ENCODE data around the gene KCNE1.
"Not testable (repeated sequence)": the region's sequence is repeated elsewhere in the genome, so short reads cannot be mapped to it uniquely, and the experiment has no call there.

The KCNE1 gene

DNA sequence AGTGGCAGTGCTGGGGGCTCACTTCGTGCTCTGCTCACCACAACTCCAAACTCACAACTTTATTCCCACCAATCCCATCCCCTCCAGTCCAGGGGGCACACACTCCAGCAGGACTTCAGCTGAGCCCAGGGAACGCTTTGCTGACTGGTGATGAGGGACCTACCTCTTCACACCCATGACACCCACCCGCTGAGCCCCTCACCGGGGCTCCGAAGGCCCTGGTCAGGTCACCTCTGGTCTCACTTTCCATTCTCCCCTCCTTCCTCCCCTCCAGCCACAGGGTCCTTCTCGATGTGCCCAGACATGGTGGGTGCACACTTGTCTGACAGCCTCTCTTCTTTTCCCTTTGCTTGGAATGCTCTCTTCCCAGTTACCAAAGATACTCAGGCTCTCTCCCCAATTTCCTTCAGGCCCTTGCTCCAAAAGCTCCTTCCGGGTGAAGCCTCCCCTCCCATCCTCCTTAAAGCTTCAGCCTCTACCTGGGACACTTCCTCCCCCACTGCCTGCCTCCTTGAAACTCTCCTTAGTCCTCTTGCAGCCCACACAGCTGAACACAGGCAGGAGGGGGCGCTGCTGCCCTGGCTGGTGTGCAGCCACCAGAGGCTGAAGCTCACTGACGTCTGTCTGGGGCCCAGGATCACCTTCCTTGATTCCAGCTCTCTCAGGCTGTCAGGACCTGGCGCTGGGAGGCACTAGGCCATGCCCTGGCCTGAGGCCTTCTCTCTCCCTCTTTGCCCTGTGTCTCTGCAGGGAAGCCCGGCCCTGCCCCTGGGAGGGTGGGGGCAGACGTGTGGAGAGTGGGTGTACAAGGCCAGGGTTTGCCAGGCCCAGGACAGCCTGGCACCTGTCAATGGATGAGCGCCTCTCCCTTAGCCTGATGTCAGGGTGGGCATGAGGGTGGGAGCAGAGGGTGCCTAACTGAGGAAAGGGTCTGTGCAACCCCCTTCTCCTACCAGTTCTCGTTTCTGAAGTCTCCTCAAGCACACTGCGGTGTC, 1.6 kb downstream of the KCNE1 start:
- peak; percentile 10 to 64 for DNase-seq

DNA sequence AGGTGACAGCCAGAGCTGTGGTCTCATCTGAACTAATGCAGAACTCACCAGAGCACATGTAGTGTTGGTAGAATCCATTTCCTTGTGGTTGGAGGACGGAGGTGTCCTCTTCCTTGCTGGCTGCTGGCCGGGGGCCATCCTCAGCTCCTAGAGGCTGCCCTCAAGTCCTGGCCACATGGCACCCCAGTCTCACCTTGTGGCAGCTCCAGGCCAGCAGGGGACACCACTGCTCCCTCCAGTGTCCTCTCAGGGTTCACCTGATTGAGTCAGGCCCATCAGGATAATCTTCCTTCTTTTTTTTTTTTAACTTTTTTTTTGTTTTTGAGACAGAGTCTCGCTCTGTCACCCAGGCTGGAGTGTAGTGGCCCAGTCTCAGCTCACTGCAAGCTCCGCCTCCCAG, 2.9 kb downstream of the KCNE1 start:
- DNase-seq = no peak

DNA sequence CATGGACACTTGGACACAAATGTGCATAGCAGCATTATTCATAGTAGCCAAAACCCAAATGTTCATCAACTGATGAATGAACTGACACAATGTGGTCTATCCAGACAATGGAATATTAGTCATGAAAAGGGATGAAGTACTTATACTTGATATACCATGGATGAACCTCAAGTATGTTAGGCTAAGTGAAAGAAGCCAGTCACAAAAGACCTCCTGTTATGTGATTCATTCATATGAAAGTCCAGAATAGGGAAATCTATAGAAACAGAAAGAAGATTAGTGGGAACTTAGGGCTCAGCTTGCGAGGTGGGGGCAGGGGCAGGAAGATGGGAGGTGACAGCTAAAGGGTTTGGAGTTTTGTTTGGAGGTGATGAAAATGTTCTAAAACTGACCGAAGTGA, 7.4 kb downstream of the KCNE1 start:
- no peak for DNase-seq

DNA sequence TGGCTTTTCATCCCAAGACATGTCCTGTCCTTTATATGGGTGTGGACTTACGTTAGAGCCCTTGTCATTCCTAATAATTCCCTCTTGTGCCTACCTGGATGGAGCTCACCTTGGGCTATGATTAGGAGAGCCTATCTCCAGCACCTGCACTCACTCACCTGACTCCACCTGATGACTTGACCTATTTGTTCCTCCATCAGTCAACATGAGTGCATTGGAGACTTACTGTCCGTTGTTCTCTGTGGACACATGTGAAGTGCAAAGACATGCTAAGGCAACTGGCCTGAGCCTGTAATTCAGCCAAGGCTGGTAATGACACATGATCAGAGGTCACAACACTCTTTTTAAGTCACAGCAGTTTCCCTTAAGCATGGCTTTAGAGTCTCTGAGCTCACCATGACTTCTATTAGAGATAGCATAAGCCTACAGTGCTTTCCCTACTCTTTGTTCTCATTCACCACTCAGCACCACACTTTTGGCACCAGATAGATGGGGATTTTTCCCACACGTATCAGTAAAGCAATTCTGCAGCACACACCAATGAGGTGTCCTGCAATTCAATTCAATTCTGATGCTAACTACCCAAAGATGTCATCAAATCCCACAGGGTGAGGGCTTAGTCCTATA, 9.4 kb downstream of the KCNE1 start:
- DNase-seq = no peak

DNA sequence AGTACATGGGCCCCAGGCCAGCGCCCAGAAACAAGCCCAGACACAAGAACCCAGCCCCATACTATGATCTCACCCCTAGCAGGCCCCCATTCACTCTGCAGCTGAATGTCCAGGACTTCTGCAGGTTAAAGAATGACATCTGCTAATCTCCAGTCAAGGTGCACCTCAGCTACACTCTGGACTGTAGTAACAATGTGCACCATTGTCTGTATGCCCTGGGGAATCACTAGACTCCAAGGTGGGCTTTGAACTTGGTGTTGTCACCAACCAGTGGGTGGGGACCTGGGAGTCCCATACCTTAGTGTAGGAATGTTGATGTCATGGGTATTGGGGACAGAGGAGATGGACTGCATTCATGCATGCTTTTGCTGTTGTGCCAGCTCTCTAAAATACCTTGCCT, 10.3 kb downstream of the KCNE1 start:
- DNase-seq = no peak

DNA sequence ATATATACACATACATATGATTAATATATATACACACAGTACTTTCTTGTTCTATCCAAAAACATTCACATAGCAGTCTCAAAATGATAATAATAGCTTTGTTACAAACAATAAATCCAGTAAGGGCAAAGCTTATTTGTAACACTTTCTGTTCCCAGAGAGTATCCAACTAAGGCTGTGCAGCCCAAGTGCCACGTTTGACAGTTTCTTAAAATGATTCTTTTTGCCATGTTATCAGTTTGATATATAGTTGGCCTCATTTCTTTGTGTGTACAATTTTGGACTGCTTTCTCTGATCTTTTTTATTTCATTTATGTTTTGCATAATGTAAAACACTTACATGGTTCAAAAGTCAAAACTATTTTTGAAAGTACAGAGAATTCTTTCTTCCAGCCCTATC, 11.8 kb downstream of the KCNE1 start:
- DNase-seq = no peak

DNA sequence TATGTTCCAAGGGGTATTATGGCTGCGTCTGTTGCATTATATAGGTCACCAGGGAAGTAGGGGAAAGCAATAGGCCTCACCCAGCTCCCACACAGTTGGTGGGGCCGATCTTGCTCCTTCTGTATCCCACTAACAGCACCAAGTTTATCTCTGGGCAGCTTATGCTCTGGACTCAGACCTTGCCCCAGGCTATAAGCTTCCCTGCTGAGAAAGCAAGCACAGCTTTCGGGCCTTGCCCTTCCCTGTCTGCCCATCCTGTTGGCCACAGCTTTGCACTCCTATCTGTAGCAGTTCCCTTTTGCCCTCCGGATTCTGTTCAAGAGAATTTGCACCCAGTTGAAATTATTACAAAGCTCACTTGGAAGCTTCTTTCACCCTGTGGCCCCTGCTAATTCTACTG, 12.9 kb downstream of the KCNE1 start:
- DNase-seq = no peak

DNA sequence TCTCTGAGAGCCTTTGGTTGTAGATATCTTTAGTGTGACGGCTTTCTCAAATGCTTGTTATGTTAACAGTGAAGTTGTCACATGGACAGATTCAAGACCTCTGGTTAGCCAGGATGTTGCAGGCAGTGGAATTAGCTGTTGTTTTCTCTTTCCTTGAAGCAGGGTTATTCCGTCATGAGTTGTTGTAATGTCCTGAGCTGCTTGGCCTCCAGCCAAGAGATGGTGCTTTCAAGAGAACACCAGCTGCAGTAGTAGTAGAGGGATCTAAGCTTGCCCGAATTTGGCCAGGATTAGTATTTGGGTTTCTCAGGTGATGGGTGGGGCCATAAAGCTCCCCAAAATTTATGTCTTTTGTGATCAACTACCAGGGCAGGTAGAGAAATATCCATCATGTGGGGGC, 13.4 kb downstream of the KCNE1 start:
- DNase-seq = no peak

DNA sequence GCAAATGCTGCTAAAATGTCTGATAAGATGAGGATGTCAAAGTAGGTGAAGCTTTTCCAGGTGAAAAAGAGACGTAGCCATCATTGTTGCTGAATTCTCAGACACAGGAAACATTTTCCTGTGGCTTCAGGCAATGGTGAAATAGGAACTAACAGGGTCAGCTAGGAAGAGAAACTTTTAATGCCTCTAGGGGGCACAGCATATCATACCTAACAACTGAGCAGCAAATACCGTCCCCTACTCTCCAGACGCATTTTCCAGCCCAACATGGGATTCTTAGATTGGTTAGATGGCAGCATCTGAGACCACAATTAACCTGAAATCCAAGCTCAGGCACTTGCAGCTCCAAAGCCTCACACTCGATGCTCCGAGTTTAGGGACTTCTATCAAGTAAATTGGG, 28.2 kb downstream of the KCNE1 start:
- not testable (repeated sequence) for DNase-seq

DNA sequence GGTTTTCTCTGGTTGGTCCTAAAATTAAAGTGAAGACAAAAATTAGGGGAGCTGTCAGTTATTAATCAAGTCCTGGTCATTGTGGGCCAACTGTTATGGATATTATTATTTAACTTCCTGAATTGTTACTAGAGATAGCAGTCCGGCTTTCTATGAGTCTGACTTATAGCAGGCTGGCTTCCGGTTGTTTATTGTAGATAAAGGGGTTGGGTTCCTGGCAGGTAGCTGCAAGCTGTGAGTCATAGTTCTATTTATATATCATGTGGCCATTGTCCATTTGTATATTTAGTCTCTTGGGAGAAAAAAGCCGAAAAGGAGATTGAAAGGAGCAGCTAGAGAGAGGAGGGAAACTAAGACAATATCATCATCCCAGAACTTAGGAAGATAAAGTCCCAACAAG, 28.6 kb downstream of the KCNE1 start:
- not testable (repeated sequence) for DNase-seq

DNA sequence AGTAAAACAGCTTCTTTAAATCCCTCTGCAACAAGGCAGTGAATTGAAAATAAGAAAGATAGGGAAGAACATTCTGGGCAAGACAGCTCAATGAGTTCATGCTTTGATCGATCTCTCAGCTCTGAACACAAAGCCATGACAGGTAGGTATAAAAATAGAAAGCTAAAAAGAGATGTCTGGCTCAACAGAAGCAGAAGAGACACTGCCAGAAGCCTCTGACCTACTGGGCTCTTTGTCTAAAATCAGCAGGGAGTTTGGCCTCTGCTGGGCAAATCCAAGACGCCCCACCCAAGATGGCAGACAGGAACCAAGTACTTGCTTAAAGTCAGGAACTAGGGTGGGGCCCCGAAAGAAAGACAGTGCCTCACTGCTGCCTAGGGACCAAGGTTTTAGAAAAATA, 44.7 kb downstream of the KCNE1 start:
- not testable (repeated sequence) for DNase-seq

DNA sequence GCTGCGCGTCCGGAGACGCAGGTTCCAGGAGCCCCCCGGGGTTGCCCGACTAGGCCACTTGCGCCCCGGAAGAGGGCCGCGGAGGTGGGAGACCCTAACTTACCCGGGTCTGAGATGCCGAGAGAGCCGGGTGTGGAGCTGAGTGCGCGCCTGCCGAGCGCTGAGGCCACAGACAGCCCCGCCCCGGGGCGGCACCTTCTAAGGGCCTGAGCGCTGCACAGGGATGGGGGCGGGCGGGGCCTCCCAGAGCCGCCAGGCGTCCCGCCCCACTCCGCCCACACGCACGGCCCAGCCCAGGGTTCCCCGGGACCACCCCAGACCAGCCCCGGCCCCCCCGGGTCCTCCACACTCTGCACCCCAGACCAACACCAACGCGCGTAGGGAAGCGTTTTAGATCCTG, 52.6 kb downstream of the KCNE1 start:
- DNase-seq = not testable (repeated sequence)

DNA sequence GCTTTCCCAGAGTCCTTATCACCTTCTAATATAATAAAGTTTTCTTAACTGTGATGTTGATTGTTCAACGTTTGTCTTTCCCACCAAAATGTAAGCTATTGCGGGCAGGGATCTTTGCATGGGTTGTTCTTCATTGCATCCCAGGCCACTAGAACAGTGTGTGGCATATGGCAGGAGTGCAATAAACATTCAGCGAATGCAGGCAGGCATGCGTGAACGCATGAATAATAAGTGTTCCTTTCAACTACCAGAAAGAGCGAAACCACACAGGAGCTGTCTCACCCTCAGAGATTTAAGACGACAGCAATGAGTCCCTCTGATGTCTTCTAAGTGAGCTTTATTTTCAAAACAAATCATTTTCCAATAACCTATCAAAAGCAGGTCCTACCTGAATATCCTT, 53.7 kb downstream of the KCNE1 start:
- not testable (repeated sequence) for DNase-seq

DNA sequence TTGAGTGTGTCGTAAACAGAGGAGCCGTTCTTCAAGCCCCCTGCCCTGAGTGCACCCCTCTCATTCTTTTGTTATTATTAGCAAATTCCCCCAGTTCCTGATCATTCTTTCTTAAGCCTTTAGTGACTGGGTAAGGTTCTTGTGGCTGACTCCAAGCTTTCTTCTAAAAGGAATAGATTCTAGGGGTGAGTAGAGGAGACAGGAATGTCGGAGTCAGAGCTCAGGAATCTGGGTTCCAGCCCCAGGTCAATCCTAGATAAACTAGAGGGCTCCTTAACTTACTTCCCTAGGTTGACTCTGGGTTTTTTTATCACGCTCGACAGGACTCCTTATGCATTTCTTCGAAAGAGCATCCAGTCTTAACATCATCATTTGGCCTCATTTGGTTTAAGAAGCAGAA, 55.8 kb downstream of the KCNE1 start:
- DNase-seq = not testable (repeated sequence)

DNA sequence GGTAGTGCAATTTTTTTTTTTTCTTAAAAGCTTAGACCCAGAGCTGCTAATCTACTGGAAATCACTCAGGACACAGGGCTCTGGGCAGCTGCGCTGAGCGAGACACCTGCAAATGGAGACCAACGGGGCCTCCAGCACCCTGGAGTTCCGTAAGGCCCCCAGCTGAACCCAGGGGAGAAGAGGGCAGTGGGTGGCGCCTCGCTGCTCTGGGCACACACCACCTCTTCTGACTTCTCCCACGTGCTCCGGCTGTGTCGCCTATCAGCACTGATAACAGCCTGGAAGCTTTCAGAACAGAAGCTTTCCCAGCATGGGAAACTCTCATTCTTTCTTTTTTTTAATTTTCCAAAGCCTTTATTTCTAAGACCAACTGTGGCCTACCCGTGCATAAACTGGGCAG, 56.4 kb downstream of the KCNE1 start:
- not testable (repeated sequence) for DNase-seq

DNA sequence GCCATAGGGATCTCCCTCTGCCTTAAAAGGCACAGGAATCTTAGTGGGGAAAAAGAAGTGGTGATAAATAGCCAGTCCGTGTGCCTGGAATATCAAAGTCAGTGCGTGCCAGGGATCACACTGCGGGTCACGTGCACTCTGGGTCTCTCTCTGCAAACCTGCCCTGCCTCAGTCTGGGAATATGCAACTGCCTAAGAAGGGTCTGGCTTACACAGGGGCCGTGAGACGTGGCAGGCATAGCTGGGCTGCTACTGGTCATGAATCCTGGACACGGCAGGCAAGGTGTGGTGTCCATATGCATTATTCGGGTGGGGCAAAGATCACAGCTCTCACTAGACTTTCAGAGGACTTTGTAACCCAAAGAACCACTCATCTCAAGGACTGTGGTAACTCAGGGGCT, 65.0 kb downstream of the KCNE1 start:
- not testable (repeated sequence) for DNase-seq

DNA sequence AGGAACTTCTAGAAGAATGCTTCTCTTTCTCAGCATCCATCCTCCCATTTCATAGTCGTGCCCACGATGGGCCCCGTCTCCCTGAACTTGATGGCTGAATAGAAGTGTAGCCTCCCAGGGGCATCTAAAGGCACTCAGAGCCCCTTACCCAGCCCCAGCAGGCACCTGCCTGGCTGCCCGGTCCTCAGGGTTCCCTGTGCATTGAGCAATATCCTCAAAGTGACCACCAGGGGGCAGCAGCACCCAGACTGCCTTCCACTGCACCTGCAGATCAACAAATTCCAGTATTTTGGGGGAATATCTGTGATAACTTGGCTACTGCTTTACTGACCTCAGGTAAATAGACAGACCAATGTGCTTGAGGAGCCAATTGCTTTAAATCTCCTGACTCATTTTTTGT, 68.5 kb downstream of the KCNE1 start:
- DNase-seq = not testable (repeated sequence)

DNA sequence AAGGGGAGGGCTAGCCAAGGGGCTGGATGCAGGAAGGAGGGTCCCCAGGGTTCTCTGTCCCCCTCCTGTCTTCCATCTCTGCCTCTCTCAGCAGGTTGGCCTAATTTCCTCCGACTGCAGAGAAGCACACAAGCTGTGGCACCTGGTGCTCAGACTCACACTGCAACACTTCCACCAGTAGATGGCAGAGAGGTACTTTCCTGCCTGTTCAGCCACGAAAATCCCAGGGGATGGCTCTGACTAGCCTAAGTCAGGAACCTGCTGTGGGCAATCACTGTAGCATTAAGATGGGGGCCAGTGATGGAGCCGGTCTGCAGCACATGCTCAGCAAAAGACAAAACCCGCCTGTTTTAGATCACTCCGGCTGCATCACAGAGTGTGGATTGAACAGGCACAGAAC, 82.3 kb downstream of the KCNE1 start:
- not testable (repeated sequence) for DNase-seq

DNA sequence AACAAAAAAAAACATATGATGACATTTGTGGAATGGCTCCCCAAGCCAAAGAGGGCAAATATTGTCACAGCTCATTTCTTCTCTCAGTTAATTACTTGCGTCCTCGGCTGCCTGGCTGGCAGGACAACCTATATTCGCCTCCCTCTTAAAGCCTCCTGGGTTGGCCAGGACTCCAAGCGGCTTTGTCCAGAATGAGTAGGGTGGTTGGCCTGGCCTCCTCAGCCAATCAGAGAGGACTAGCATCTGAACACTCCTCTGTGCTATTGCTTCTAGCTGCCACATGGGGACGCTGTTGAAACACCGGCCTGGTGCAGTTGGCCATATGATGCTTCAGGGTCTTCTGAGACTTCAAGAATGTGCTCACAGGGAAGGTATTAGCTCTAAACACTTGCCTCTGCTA, 83.6 kb downstream of the KCNE1 start:
- not testable (repeated sequence) for DNase-seq

DNA sequence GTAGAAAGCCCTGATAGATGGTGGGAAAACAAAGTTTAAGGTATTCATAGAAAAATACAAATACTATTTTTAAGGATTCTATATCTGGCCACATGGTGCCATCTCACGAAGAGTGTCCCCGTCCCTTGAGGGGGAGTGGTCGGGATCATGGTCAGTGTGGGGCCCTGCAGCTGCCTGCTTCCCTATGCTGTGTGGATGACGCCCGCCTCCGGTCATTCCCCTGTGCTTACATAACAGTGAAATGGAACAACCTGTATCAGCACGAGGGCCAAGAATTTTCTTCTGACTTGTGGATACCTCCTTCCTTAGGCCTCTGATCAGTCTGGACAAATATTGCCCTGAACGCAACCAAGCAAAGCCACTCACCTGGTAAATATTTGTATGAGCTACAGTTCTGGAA, 84.7 kb downstream of the KCNE1 start:
- DNase-seq = not testable (repeated sequence)

DNA sequence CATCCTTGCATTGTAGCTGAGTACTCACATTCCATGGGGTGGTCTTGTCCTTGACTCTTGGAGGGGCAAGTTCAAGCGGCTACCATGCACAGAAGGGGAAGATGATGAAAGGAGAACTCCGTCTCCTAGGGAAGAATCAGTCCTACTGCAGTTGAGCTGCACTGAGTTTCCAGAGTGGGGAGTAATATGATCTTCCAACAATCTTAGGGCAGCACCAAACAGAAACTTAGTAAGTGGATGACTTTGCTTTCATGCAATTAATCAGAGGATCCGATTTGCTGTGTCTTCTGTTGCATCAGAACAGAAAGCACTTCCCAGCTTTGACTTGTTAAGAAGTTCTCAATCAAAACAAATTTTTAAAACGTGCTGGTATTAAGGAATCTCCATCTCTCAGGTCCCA, 88.2 kb downstream of the KCNE1 start, which contains the start of gene SMIM34:
Gene SMIM34, minus strand, starts transcription at position 147 of the 400 bp plus-strand sequence. Its CDS starts 112 bp downstream, at position 35.
- not testable (repeated sequence) for DNase-seq

DNA sequence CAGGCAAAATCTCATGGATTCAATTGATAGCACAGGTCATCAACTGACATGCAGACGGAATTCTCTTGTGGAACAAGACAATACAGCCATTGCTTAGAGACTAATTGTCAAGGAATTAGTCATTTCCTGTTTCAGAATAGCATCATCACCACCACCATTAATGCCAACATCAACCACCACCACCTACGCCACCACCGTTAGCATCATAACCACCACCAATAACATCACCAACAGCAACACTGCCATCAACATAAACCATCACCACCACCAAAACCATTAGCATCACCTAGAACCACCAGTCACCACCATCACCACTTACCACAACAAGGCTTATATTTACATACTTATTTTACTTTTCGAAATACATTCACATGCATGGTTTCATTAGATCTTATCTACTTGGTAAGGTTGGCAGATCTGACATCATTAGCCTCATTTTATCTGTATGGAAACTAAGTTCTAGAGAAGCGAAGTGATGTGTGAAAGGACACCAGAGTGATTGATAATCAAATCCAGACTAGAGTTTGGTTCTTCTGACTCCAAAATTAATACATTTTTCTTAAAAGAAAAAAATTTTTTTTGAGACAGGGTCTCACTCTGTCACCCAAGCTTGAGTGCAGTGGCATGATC, 94.4 kb downstream of the KCNE1 start:
- DNase-seq = not testable (repeated sequence)

DNA sequence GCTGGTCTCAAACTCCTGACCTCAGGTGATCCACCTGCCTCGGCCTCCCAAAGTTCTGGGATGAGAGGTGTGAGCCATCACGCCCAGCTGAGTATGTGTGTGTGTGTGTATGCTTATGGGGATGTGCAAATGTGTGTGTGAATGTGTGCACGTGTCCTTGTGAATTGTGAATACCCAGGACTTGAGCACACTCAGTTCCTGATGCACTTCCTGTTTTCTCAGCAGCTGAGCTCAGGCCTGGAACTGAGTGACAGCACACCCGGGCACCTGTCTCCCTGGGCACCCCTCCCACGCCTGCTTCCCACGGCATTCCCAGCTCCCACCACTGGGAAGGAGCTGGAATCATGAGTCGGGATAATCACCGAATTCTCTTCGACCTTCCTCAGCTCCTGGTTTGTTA, 104.7 kb downstream of the KCNE1 start:
- DNase-seq = not testable (repeated sequence)

DNA sequence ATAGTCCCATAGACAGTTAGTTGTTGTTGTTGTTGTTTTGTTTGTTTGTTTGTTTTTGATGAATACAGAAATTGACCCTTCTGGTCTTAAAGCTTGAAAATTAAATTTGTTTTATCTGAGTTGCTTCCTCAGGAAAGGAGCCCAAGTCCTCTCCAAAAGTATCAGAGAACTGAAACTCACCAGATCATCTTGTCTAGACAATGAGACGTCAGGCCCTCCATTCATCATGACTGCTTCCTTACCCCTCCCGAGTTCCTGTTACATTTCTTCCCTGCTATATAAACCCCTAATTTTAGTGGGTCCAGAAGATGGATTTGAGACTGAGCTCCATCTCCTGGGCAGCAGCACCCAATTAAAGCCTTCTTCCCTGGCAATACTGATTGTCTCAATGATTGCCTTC, 105.3 kb downstream of the KCNE1 start:
- DNase-seq = not testable (repeated sequence)

All from CD4-positive, alpha-beta T cell treated with Interleukin-1 beta for 1 hour (primary cell).